HEK293T (cell line): Measurements from ENCODE around the gene HACD2.

Experiments
- FOXA1 ChIP-seq: fragments of 450-650 bp; IDR thresholded peaks from 2 replicates; pipeline ENCODE4 v1.6.1; 2016; ENCODE audit warnings: mild to moderate bottlenecking
- HDGF ChIP-seq: fragments of 450-650 bp; IDR thresholded peaks from 2 replicates; pipeline ENCODE4 v1.6.1; 2017; ENCODE audit warnings: antibody characterized with exemption, borderline replicate concordance
- PKNOX1 ChIP-seq: fragments of 450-650 bp; IDR thresholded peaks from 2 replicates; pipeline ENCODE4 v1.6.1; 2016
- SP1 ChIP-seq: fragments of 450-650 bp; IDR thresholded peaks from 2 replicates; pipeline ENCODE4 v1.6.1; 2017

DNA sequence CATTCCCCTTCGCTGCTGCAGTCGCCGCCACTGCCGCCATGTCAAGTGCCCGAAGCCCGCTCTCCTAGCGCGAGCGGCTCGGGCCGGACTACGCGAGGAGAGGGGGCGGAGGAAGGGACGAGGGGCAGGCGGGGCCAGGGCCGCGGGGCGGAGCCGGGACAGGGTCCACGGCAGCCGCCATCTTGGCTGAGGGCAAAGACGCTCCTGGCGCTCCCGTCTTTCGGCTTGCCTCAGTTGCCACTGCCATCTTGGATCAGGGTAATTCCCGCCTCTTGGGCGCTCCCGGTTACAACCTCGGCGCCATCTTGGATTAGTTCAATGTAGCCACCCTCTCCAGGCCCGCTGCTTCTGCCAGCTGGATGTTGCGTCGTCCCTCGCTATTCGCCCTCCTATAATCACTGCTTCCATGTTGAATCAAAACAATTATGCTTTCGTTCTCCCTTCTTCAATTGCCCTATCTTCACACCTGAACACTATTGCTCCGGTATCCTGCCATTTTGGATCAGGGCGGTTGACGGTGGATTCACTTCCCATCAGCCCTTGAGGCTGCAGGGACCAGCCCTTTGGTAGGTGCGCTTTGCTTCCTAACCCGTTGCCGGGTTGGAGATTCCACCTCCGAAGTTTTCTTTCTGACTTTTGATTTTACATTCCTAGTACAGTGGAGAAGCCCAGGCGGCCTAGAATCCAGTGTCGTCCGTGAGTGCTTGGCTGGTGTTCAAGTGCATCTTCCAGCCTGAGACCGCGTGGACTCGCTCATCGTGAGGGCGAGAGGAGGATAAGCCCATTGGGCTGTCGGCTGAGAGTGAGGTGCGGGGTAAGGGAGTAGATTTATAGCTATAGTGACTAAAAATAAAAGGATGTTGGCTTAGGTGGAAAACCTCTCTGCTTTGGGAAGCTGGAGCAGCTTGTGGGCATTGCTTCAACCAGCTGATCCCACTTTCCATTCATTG, at the start of gene HACD2:
- TF ChIP-seq SP1 (no peak), PKNOX1 (peak; percentile 81), FOXA1 (no peak), HDGF (no peak)
